Measurements from ENCODE around the gene LRRC46.

The LRRC46 gene

DNA sequence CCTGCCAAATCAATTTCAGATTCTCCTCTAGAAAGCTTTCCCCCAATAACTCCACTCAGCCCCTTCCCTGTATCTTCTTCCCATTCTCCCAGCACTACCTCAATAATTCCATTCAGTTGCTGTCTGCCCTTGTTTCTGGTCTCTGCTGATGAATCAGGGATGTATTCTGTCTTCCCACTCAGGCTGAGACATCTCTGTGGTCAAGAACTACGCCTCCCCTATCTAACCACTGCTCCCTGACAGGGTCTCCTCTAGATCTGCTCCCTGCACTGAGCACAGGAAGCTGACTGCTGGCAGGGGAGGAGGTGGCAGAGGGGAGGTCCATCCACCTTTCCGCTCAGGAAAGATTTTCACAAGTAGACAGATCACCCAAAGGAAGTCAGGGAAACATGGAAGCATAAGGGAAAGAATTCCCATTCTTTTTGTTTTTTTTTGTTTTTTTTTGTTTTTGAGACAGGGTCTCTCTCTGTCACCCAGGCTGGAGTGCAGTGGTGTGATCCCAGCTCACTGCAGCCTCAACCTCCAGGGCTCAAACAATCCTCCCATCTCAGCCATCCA lies 47.6 kb downstream of the LRRC46 start:
- no peak for DNase-seq

GRCh38 chr17:47879776-47880454 lies 48.4 kb downstream of the LRRC46 start:
- DNase-seq = no peak

DNA sequence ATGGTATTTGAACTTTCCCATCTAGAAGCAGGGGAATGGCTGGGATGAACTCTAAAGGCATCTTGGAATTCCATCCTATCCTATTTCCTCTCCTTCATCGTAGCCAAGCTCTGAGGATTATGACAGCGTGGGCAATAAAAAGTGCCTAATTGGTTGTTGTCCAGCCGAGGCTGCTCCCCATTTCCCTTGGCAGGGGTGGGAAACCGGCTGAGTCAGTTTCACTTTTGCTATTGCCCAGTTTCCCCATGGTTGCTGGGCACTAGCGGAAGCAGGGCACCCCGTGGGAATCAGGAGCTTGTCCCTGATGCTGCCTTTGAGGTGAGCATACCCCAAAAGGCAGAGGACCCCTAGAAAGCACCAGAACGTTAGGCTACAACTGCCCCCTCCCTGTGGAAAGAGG lies 50.8 kb downstream of the LRRC46 start:
- DNase-seq = no peak

DNA sequence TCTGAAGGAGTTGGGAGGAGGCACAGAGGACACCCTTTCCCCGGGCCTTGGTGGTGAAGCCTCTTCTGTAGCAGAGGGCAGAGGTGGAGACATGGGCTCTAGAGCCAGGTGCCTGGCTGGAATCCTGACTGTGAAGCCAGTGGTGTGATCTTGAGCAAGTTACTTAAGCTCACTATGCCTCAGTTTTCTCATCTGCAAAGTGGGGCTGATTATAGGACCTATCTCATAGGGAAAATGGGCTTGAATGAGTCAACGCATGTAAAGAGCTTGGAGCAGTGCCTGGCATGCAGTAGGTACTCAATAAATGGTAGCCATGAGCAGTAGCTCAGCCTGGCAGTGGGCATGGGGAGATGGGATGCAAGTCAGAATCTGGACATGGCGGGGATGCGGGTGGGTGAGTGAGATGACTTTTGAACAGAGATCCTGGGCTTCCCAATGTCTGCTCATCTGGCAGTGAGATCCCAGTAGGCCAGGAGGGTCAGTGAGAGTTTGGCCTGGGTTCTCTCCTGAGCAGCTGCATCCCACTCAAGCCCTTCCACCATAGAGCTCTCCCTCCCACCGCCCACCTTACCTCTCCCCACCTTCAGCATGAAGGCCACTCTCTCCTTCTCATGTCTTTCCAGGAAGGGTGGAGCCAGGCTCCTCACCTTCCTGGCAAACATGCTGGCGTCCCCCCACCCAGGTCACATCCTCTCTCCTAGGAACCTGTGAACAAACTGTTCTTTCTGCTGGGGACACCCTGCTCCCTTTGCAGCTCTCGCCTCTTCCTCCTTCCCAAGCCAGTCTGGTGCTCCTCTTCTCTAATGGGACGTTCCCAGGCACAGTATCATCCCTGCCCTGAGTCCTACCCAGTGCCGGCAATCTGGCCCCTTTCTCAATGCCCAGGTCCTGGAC lies 51.5 kb downstream of the LRRC46 start:
- DNase-seq = no peak

DNA sequence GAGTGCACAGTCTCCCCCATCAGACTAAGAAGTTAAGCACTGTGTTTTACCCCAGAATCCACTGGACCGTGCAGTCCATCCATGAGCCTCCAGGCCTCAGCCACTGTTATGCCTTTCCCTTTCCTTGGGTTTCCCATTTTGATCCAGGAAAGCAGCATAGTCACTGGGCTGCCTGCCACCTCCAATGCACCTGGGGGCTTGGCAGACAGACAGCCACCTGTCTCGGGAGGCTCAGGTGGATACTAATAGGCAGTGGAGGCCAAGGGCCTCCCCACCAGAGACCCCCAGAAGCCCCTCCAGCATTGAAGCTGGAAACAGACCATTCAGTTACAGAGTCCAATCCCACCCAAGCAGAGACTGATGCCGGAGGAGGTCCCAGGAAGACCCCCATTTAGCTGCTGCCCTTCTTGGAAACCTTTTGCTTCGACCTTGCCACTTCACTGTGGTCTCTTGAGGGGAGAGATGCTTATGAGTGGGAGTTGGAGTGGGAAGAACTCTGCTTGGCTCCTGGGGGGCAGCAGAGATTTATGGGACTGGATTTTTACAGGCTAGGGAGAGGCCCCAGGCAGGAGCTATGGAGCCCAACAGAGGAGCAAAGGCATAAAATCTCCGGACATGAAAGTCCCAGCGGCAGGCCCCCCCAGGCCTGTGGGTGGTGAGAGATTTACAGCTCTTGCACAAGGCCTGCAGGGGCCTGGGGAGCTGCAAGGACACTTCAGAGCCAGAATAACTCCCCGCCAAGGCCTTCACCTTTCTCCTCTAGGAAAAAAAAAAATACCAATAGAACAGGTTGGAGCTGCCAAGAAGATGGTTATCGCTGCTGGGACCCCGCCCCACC lies 52.3 kb downstream of the LRRC46 start:
- no peak for DNase-seq

- DNase-seq = no peak
Observed at GRCh38 chr17:47884427-47884740, 52.9 kb downstream of the LRRC46 start.

GRCh38 chr17:47884905-47885730 lies 53.6 kb downstream of the LRRC46 start:
- DNase-seq = peak; percentile 12
